CD4-positive, alpha-beta T cell treated with Interleukin-6 for 4 hours (primary cell): ENCODE measurements around the gene R3HDM1.
"Not testable (repeated sequence)": the region's sequence is repeated elsewhere in the genome, so short reads cannot be mapped to it uniquely, and the experiment has no call there.

Experiments
- DNase-seq: peaks from one replicate; pipeline ENCODE4 v3.0.0-alpha.2; 2020; ENCODE audit warnings: mixed read lengths

Gene R3HDM1

GRCh38 chr2:135581282-135581681 is 50.0 kb downstream of the R3HDM1 start:
- no peak for DNase-seq

GRCh38 chr2:135582383-135582782 is 51.1 kb downstream of the R3HDM1 start:
- DNase-seq: no peak

- DNase-seq: no peak
Observed at GRCh38 chr2:135585586-135585985, 54.3 kb downstream of the R3HDM1 start.

- no peak for DNase-seq
Observed at GRCh38 chr2:135586148-135586547, 54.9 kb downstream of the R3HDM1 start.

GRCh38 chr2:135587958-135588357 is 56.7 kb downstream of the R3HDM1 start:
- no peak for DNase-seq

- no peak for DNase-seq
Observed at GRCh38 chr2:135590619-135591260, 59.5 kb downstream of the R3HDM1 start.

GRCh38 chr2:135600915-135601314 is 69.6 kb downstream of the R3HDM1 start:
- DNase-seq: no peak

- DNase-seq: no peak
Observed at GRCh38 chr2:135603543-135603942, 72.3 kb downstream of the R3HDM1 start.

- no peak for DNase-seq
Observed at GRCh38 chr2:135607561-135607960, 76.3 kb downstream of the R3HDM1 start.

- DNase-seq: no peak
Observed at GRCh38 chr2:135612319-135612718, 81.0 kb downstream of the R3HDM1 start.

- no peak for DNase-seq
Observed at GRCh38 chr2:135615404-135615803, 84.1 kb downstream of the R3HDM1 start.

- no peak for DNase-seq
Observed at GRCh38 chr2:135617501-135618015, 86.3 kb downstream of the R3HDM1 start.

GRCh38 chr2:135620198-135620597 is 88.9 kb downstream of the R3HDM1 start:
- DNase-seq: no peak

GRCh38 chr2:135629520-135629919 is 98.2 kb downstream of the R3HDM1 start:
- no peak for DNase-seq

- DNase-seq: not testable (repeated sequence)
Observed at GRCh38 chr2:135630034-135630433, 98.8 kb downstream of the R3HDM1 start.

GRCh38 chr2:135630488-135630887 is 99.2 kb downstream of the R3HDM1 start:
- DNase-seq: no peak

- no peak for DNase-seq
Observed at GRCh38 chr2:135633582-135633981, 102.3 kb downstream of the R3HDM1 start.

- DNase-seq: no peak
Observed at GRCh38 chr2:135635212-135635835, 104.0 kb downstream of the R3HDM1 start.

GRCh38 chr2:135636982-135637381 is 105.7 kb downstream of the R3HDM1 start:
- no peak for DNase-seq

GRCh38 chr2:135637456-135638087 is 106.3 kb downstream of the R3HDM1 start:
- DNase-seq: no peak

- no peak for DNase-seq
Observed at GRCh38 chr2:135638825-135639224, 107.5 kb downstream of the R3HDM1 start.

- no peak for DNase-seq
Observed at GRCh38 chr2:135641156-135642068, 110.1 kb downstream of the R3HDM1 start.
